Measurements from ENCODE around the gene MCU. TPM values are rescaled to one million over a fixed set of nuclear protein-coding genes. Genes with fewer than 3 reads are reported as not detected.

Gene MCU
- total and polyA plus RNA-seq, 2 of the 4 experiments (the other 2 are of a cell fraction) = 36.2 to 36.7 TPM

DNA sequence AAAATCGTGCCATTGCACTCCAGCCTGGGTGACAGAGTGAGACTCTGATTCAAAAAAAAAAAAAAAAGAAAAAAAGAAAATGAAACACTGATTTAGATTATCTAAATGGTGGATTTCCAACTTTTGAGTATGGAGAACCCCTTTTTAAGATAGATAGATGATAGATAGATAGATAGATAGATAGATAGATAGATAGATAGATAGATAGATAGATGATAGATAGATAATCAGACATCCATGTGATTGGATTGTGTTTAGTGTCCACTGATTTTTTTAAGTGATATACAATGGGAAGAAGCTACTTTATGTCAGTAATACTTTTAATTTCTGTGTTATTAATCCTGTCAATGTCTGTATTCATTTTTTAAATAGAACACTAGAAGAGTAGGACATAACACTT lies 207.6 kb downstream of the MCU start:
- ChIA-PET POLR2A (ENCODE audit: unreplicated experiment) (no interaction called here), CTCF (interaction anchor here (0.6 to 1.0 kb wide), 2 partner anchors 9 to 19 kb away, joined by 3 to 4 read pairs; no protein-coding TSS in a partner anchor)
- no peak overlapping the region for H3K18ac ChIP-seq (ENCODE audit: low read depth, low read length)
- H3K14ac ChIP-seq (replicated peaks; ENCODE audit: low read depth, low read length) = no peak overlapping the region
- H3K9me3 ChIP-seq (ENCODE audit: control insufficient read depth, insufficient read depth, low read length) = no peaks in the 10 kb centered on the region
- H2AK5ac ChIP-seq (ENCODE audit: low read depth, low read length) = no peak overlapping the region
- ATAC-seq (ENCODE audit: low read depth) = no peak
- TF ChIP-seq RFX5 (IDR thresholded peaks at IDR 0.05; ENCODE audit: low read depth, low read length) (no peak), RCOR1 (IDR thresholded peaks at IDR 0.05; ENCODE audit: insufficient replicate concordance, low read length) (no peak), POLR2A (IDR thresholded peaks at IDR 0.05; ENCODE audit: low read depth, low read length) (no peak), SMC3 (IDR thresholded peaks at IDR 0.05; ENCODE audit: low read depth, low read length) (no peak), MAZ (IDR thresholded peaks at IDR 0.05; ENCODE audit: borderline replicate concordance, low read depth, low read length) (no peak), CHD1 (IDR thresholded peaks at IDR 0.05; ENCODE audit: low read depth, low read length) (no peak), MAFK (IDR thresholded peaks at IDR 0.05; ENCODE audit: low read depth, low read length) (no peak), FOS (IDR thresholded peaks at IDR 0.05; ENCODE audit: low read depth, low read length) (no peak), CEBPB (IDR thresholded peaks at IDR 0.05; ENCODE audit: low read depth, low read length) (no peak), MXI1 (IDR thresholded peaks at IDR 0.05; ENCODE audit: borderline replicate concordance, low read depth, low read length) (no peak), NFE2L2 (IDR thresholded peaks at IDR 0.05; ENCODE audit: low read depth, low read length) (no peak), BHLHE40 (IDR thresholded peaks at IDR 0.05; ENCODE audit: low read depth, low read length) (no peak), RAD21 (IDR thresholded peaks at IDR 0.05; ENCODE audit: low read length) (no peak)
- TF ChIP-seq, protein P1, sequence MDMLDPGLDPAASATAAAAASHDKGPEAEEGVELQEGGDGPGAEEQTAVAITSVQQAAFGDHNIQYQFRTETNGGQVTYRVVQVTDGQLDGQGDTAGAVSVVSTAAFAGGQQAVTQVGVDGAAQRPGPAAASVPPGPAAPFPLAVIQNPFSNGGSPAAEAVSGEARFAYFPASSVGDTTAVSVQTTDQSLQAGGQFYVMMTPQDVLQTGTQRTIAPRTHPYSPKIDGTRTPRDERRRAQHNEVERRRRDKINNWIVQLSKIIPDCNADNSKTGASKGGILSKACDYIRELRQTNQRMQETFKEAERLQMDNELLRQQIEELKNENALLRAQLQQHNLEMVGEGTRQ (IDR thresholded peaks at IDR 0.05; ENCODE audit: low read depth, low read length) = no peak
- TF ChIP-seq, protein P2, sequence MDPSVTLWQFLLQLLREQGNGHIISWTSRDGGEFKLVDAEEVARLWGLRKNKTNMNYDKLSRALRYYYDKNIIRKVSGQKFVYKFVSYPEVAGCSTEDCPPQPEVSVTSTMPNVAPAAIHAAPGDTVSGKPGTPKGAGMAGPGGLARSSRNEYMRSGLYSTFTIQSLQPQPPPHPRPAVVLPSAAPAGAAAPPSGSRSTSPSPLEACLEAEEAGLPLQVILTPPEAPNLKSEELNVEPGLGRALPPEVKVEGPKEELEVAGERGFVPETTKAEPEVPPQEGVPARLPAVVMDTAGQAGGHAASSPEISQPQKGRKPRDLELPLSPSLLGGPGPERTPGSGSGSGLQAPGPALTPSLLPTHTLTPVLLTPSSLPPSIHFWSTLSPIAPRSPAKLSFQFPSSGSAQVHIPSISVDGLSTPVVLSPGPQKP (IDR thresholded peaks at IDR 0.05; ENCODE audit: borderline replicate concordance, low read depth, low read length) = no peak
- TF ChIP-seq, protein P3, sequence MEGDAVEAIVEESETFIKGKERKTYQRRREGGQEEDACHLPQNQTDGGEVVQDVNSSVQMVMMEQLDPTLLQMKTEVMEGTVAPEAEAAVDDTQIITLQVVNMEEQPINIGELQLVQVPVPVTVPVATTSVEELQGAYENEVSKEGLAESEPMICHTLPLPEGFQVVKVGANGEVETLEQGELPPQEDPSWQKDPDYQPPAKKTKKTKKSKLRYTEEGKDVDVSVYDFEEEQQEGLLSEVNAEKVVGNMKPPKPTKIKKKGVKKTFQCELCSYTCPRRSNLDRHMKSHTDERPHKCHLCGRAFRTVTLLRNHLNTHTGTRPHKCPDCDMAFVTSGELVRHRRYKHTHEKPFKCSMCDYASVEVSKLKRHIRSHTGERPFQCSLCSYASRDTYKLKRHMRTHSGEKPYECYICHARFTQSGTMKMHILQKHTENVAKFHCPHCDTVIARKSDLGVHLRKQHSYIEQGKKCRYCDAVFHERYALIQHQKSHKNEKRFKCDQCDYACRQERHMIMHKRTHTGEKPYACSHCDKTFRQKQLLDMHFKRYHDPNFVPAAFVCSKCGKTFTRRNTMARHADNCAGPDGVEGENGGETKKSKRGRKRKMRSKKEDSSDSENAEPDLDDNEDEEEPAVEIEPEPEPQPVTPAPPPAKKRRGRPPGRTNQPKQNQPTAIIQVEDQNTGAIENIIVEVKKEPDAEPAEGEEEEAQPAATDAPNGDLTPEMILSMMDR (conservative IDR thresholded peaks at IDR 0.05; ENCODE audit: low read depth, low read length) = no peak
- dilution Hi-C loops (cut with HindIII; ENCODE audit: low sequenced_read_pairs, unreplicated experiment) (no loop called here), intact Hi-C loops (cut with micrococcal nuclease) (no loop called here), in situ Hi-C loops (cut with MboI; ENCODE audit: low sequenced_read_pairs) (no loop called here)
- H3K4me2 ChIP-seq (ENCODE audit: low read depth, low read length) = no peak overlapping the region
- H2BK5ac ChIP-seq (ENCODE audit: low read depth, low read length, poor library complexity, severe bottlenecking) = no peak overlapping the region
- no peak overlapping the region for H3K4me3 ChIP-seq (ENCODE audit: insufficient read depth, low read depth, low read length)
- H3K4ac ChIP-seq (ENCODE audit: low read depth, low read length) = no peak overlapping the region
- no peaks in the 10 kb centered on the region for H4K20me1 ChIP-seq (ENCODE audit: insufficient read depth, low read length)
- H3K4me1 ChIP-seq (ENCODE audit: control insufficient read depth, insufficient read depth, low read length) = no peaks in the 10 kb centered on the region
- no peak overlapping the region for H2BK20ac ChIP-seq (ENCODE audit: low read depth, low read length)
- BruUV-seq (replicated peaks) = no TSS peak
- no peak overlapping the region for H2BK15ac ChIP-seq (ENCODE audit: low read depth, low read length)
- H2BK120ac ChIP-seq (ENCODE audit: low read depth, low read length) = no peak overlapping the region
- DNase-seq = no peak
- H3K9me1 ChIP-seq (ENCODE audit: insufficient read depth, low read length) = no peaks in the 10 kb centered on the region
- H4K8ac ChIP-seq (ENCODE audit: low read depth in 2 of 2, low read length in 2 of 2) = no peak overlapping the region
- H4K5ac ChIP-seq (ENCODE audit: low read depth, low read length) = no peak overlapping the region
- peaks cover 3% of the 10 kb centered on the region; the same call in 1 of the 2 replicates for H3K27me3 ChIP-seq (ENCODE audit: control insufficient read depth, insufficient read depth, low read length)
- H3K79me1 ChIP-seq (ENCODE audit: low read depth in 1 of 2, low read length in 2 of 2) = no peaks in the 10 kb centered on the region
- H3K56ac ChIP-seq (ENCODE audit: extremely low read depth, insufficient read depth, low read length) = no peak overlapping the region
- no peak overlapping the region for H4K91ac ChIP-seq (ENCODE audit: insufficient read depth, low read depth, low read length)
- WGBS, 2 experiments (ENCODE audit: extremely low coverage in 2 of 2, insufficient read length in 1 of 2) = no CpG with 5 or more reads among the region's 1 CpG
- no peak overlapping the region for H2AFZ ChIP-seq (replicated peaks; ENCODE audit: low read length, poor library complexity)
- no peak overlapping the region for H3K27ac ChIP-seq (ENCODE audit: insufficient read depth, low read length)
- no peak overlapping the region for H3K23ac ChIP-seq (ENCODE audit: low read depth, low read length)
- H3K9ac ChIP-seq (ENCODE audit: low read depth, low read length) = no peak overlapping the region
- H3K36me3 ChIP-seq (ENCODE audit: control insufficient read depth, insufficient read depth, low read length) = no peaks in the 10 kb centered on the region
- no peak overlapping the region for H2AK9ac ChIP-seq (replicated peaks; ENCODE audit: low read depth, low read length, poor library complexity)

All from IMR-90 (cell line).